Panc1 (cell line): ENCODE data around the gene OSBPL8. TPM values are rescaled to one million over a fixed set of nuclear protein-coding genes. Genes with fewer than 3 reads are reported as not detected.

ENCODE experiments used
- ATAC-seq: fragments of 200-7000 bp; cut with Tn5 transposase; 2 replicates; pipeline ENCODE4 v1.9.1; 2020; ENCODE audit warnings: mild to moderate bottlenecking, moderate library complexity
- BruUV-seq: library from RNA; stranded (reverse); fragments of 400-500 nt; replicated peaks from 2 replicates; lab custom pipeline; 2021; lab: Mats Ljungman, UMichigan
- CTCF ChIA-PET: fragments of 300-600 bp; sonication (Branson Sonifier 250); formaldehyde crosslinking; loops from one replicate; lab custom pipeline; 2022; ENCODE audit warnings: antibody characterized with exemption; lab: Charles Lee
- POLR2A ChIA-PET: fragments of 300-600 bp; sonication (Branson Sonifier 250); formaldehyde crosslinking; loops from one replicate; lab custom pipeline; 2022; ENCODE audit warnings: antibody characterized with exemption; lab: Charles Lee
- DNase-seq: peaks from one replicate; pipeline ENCODE4 v3.0.0-alpha.2; 2010; ENCODE audit warnings: low read depth, low spot score
- H3K27ac ChIP-seq: 2 replicates; pipeline ENCODE4 v1.5.1; 2011; ENCODE audit warnings: mild to moderate bottlenecking, low read length, inconsistent platforms
- H3K27me3 ChIP-seq: fragments of 200-500 bp; sonication (Bioruptor generic); 2 replicates; pipeline ENCODE4 v1.6.0; 2014; ENCODE audit warnings: low read length, inconsistent platforms; ENCODE audit not compliant: control insufficient read depth, insufficient read depth
- H3K36me3 ChIP-seq: fragments of 200-500 bp; sonication (Bioruptor generic); 2 replicates; pipeline ENCODE4 v1.5.1; 2014; ENCODE audit warnings: inconsistent platforms, mild to moderate bottlenecking, low read length, moderate library complexity; ENCODE audit not compliant: control insufficient read depth, insufficient read depth
- H3K4me1 ChIP-seq: 2 replicates; pipeline ENCODE4 v1.5.1; 2011; ENCODE audit warnings: inconsistent platforms, mild to moderate bottlenecking, low read length, moderate library complexity; ENCODE audit not compliant: control insufficient read depth, insufficient read depth
- H3K4me3 ChIP-seq, 2 experiments: 2 replicates each; pipeline ENCODE4 v1.5.1; 2011 to 2012; ENCODE audit warnings: low read depth in 2 of 2, low read length in 2 of 2, mild to moderate bottlenecking in 2 of 2, inconsistent platforms in 1 of 2, moderate library complexity in 1 of 2
- H3K9me3 ChIP-seq: fragments of 200-500 bp; sonication (Bioruptor generic); 2 replicates; pipeline ENCODE4 v1.5.1; 2014; ENCODE audit warnings: low read depth, mild to moderate bottlenecking, inconsistent platforms, low read length, moderate library complexity; ENCODE audit not compliant: control insufficient read depth, insufficient read depth
- POLR2AphosphoS5 ChIP-seq: IDR thresholded peaks from 2 replicates; pipeline ENCODE4 v1.6.1; 2012; ENCODE audit warnings: mild to moderate bottlenecking, low read depth, low read length, moderate library complexity
- SIN3A ChIP-seq: IDR thresholded peaks from 2 replicates; pipeline ENCODE4 v1.6.1; 2012; ENCODE audit warnings: low read depth, mild to moderate bottlenecking, low read length, moderate library complexity, borderline replicate concordance; ENCODE audit not compliant: insufficient read depth
- TCF7L2 ChIP-seq: IDR thresholded peaks from 2 replicates; pipeline ENCODE4 v1.6.1; 2011; ENCODE audit warnings: mild to moderate bottlenecking, low read depth, low read length, inconsistent platforms
- in situ Hi-C: cut with HindIII; loops from 2 replicates; pipeline ENCODE4 v1.10.0; 2016; ENCODE audit warnings: low sequenced_read_pairs, low pct_unique_long_range_greater_than_20kb
- intact Hi-C: fragments of 100-400 bp; cut with micrococcal nuclease; formaldehyde crosslinking; loops from one replicate; pipeline ENCODE4 v1.10.0; 2022; ENCODE audit not compliant: unreplicated experiment
- total RNA-seq: library from RNA; stranded (reverse); gene quantifications from one replicate; pipeline ENCODE4 v1.2.1, GENCODE V29; 2021; ENCODE audit not compliant: unreplicated experiment
- TF ChIP-seq, protein P1 (sequence below): fragments of 450-650 bp; IDR thresholded peaks from 2 replicates; pipeline ENCODE4 v1.5.1; 2017; ENCODE audit warnings: mild to moderate bottlenecking
- TF ChIP-seq, protein P2 (sequence below), 2 experiments: IDR thresholded peaks; 2 replicates each; pipeline ENCODE4 v1.6.1; 2011 to 2012; ENCODE audit warnings: low read depth in 2 of 2, control low read depth in 1 of 2, low read length in 1 of 2, mild to moderate bottlenecking in 1 of 2, moderate library complexity in 1 of 2; ENCODE audit not compliant: insufficient read depth in 1 of 2

OSBPL8 gene
- total RNA-seq, 1 experiment from 2014 or later, result 76.9 TPM

DNA sequence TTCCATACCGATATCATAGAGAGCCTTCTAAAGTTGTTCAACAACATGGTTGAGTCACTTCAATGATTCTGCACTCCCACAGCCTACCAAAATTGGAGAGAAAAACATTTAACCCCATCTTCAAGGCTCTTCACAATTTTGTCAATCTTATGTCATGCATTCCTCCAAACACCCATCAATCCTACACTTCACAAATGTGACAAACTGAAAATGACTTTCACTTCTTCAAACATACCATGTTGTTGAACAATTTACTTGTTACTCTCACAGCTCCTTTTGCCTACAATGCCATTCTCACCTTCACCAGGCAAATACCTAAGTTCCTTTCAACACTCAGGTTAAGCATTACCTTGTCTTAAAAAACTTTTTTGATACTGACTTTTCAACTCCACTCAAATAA lies 88.0 kb downstream of the OSBPL8 start:
- intact Hi-C loops, result no loop called here
- CTCF ChIA-PET, result no interaction called here
- H3K36me3 ChIP-seq, result no peaks in the 10 kb centered on the region
- ATAC-seq (no peak), DNase-seq (no peak)
- H3K4me3 ChIP-seq, result no peak overlapping the region
- no peaks in the 10 kb centered on the region for H3K4me1 ChIP-seq
- POLR2A ChIA-PET, result no interaction called here
- no peak overlapping the region for H3K27ac ChIP-seq
- TF ChIP-seq POLR2AphosphoS5, result no peak
- no peak for TF ChIP-seq SIN3A
- TF ChIP-seq TCF7L2, result no peak
- TF ChIP-seq, protein P1, sequence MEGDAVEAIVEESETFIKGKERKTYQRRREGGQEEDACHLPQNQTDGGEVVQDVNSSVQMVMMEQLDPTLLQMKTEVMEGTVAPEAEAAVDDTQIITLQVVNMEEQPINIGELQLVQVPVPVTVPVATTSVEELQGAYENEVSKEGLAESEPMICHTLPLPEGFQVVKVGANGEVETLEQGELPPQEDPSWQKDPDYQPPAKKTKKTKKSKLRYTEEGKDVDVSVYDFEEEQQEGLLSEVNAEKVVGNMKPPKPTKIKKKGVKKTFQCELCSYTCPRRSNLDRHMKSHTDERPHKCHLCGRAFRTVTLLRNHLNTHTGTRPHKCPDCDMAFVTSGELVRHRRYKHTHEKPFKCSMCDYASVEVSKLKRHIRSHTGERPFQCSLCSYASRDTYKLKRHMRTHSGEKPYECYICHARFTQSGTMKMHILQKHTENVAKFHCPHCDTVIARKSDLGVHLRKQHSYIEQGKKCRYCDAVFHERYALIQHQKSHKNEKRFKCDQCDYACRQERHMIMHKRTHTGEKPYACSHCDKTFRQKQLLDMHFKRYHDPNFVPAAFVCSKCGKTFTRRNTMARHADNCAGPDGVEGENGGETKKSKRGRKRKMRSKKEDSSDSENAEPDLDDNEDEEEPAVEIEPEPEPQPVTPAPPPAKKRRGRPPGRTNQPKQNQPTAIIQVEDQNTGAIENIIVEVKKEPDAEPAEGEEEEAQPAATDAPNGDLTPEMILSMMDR, result no peak
- TF ChIP-seq, protein P2, sequence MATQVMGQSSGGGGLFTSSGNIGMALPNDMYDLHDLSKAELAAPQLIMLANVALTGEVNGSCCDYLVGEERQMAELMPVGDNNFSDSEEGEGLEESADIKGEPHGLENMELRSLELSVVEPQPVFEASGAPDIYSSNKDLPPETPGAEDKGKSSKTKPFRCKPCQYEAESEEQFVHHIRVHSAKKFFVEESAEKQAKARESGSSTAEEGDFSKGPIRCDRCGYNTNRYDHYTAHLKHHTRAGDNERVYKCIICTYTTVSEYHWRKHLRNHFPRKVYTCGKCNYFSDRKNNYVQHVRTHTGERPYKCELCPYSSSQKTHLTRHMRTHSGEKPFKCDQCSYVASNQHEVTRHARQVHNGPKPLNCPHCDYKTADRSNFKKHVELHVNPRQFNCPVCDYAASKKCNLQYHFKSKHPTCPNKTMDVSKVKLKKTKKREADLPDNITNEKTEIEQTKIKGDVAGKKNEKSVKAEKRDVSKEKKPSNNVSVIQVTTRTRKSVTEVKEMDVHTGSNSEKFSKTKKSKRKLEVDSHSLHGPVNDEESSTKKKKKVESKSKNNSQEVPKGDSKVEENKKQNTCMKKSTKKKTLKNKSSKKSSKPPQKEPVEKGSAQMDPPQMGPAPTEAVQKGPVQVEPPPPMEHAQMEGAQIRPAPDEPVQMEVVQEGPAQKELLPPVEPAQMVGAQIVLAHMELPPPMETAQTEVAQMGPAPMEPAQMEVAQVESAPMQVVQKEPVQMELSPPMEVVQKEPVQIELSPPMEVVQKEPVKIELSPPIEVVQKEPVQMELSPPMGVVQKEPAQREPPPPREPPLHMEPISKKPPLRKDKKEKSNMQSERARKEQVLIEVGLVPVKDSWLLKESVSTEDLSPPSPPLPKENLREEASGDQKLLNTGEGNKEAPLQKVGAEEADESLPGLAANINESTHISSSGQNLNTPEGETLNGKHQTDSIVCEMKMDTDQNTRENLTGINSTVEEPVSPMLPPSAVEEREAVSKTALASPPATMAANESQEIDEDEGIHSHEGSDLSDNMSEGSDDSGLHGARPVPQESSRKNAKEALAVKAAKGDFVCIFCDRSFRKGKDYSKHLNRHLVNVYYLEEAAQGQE (IDR thresholded peaks at IDR 0.05; ENCODE audit: insufficient read depth in 1 of 2, low read depth in 2 of 2, low read length in 1 of 2), result no peak
- in situ Hi-C loops, result no loop called here
- H3K27me3 ChIP-seq, result no peaks in the 10 kb centered on the region
- H3K9me3 ChIP-seq, result no peaks in the 10 kb centered on the region
- no TSS peak for BruUV-seq

DNA sequence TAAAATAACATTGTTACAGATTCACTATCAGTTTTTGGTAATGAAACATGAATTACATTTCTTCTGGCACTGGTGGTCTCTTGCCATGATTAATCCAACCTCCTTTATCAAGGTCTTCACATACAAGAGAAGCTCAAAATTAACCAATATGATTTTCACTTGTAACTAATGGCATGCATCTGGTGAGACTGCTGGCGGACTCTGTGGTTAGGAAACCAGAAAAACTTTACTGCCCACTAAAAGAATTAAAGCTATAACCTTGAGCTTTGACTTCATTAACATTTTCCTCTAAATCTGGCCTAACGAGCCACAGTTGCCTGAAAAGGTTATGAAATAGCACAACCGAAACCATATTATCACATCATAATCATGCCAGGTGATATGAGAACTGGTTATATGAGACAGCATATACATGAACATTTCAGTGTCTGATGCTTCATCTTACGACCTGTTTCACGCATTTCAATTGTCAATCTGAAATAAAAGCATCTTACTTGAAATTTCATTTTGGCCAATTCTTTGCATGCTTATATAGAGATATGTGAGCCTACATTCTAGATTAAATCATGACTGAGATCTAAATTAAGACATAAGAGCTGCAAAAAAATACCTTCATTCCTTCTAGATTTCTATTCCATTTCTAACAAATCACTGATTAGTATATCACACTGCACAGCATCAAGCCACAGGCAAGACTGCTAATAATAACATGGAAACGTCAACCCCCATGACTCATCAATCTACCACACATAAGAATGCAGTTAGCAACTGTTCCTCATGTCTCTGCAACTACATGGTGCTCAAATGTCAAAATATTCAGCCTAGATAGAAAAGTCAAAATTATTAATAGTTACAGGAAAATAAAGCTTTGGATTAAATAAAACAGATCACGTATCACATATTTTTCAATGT lies 89.3 kb downstream of the OSBPL8 start:
- Histone ChIP-seq H3K36me3 (no peaks in the 10 kb centered on the region), H3K27me3 (no peaks in the 10 kb centered on the region), H3K4me3 (no peak overlapping the region), H3K9me3 (no peaks in the 10 kb centered on the region), H3K4me1 (no peaks in the 10 kb centered on the region), H3K27ac (no peak overlapping the region)
- DNase-seq (no peak), ATAC-seq (peak; percentile 71; the same call in 1 of the 2 replicates)
- TF ChIP-seq POLR2AphosphoS5 (no peak), SIN3A (no peak)
- POLR2A ChIA-PET, result no interaction called here
- CTCF ChIA-PET, result no interaction called here
- no TSS peak for BruUV-seq
- in situ Hi-C loops (no loop called here), intact Hi-C loops (no loop called here)

DNA sequence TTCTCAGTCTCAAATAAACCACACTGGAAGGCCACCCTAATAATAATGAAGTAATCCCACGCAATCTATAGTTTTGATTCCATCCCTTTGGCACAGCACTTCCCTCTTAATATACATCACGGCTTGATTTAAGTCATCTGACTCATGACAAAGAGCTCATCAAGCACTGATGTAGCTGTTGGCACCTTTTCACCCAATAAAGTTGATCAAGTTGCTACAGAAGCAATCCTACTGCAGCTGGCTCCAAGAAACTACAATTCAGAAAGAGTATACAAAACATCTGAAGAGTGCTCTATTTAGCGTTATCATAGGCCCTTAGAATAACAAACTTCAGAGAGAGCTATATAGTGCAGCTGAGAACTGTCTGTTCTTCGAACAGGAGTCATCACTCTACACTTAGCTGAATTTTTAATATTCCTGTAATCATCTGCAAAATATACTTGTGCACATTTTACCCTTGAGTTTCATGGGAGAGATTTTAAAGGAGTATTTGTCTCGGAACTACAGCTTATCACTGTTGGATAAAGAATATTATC lies 94.9 kb downstream of the OSBPL8 start:
- intact Hi-C loops (no loop called here), in situ Hi-C loops (no loop called here)
- DNase-seq, result no peak
- Histone ChIP-seq H3K4me1 (no peaks in the 10 kb centered on the region), H3K36me3 (no peaks in the 10 kb centered on the region), H3K27ac (no peak overlapping the region), H3K27me3 (no peaks in the 10 kb centered on the region), H3K4me3 (no peak overlapping the region), H3K9me3 (no peaks in the 10 kb centered on the region)
- ChIA-PET POLR2A (no interaction called here), CTCF (interaction anchor here (0.6 kb wide), 1 partner anchor 603 kb away, joined by 3 read pairs; no protein-coding TSS in a partner anchor)
- no peak for TF ChIP-seq SIN3A
- TF ChIP-seq, protein P2 (IDR thresholded peaks at IDR 0.05; ENCODE audit: insufficient read depth in 1 of 2, low read depth in 2 of 2, low read length in 1 of 2), result no peak
- TF ChIP-seq, protein P1, result no peak
- TF ChIP-seq POLR2AphosphoS5, result no peak
- no peak for TF ChIP-seq TCF7L2
- no peak for ATAC-seq
- BruUV-seq, result no TSS peak
